GM12891 (cell line): ENCODE measurements around the gene SLC49A4.

Experiments used
- POLR2A ChIP-seq: IDR thresholded peaks from 2 replicates; pipeline ENCODE4 v1.6.1; 2011; ENCODE audit warnings: low read depth, low read length, control low read depth
- POLR2AphosphoS5 ChIP-seq: IDR thresholded peaks from 2 replicates; pipeline ENCODE4 v1.6.1; 2011; ENCODE audit warnings: low read depth, low read length, control low read depth
- TAF1 ChIP-seq: IDR thresholded peaks from 2 replicates; pipeline ENCODE4 v1.6.1; 2011; ENCODE audit warnings: low read depth, low read length, control low read depth

DNA sequence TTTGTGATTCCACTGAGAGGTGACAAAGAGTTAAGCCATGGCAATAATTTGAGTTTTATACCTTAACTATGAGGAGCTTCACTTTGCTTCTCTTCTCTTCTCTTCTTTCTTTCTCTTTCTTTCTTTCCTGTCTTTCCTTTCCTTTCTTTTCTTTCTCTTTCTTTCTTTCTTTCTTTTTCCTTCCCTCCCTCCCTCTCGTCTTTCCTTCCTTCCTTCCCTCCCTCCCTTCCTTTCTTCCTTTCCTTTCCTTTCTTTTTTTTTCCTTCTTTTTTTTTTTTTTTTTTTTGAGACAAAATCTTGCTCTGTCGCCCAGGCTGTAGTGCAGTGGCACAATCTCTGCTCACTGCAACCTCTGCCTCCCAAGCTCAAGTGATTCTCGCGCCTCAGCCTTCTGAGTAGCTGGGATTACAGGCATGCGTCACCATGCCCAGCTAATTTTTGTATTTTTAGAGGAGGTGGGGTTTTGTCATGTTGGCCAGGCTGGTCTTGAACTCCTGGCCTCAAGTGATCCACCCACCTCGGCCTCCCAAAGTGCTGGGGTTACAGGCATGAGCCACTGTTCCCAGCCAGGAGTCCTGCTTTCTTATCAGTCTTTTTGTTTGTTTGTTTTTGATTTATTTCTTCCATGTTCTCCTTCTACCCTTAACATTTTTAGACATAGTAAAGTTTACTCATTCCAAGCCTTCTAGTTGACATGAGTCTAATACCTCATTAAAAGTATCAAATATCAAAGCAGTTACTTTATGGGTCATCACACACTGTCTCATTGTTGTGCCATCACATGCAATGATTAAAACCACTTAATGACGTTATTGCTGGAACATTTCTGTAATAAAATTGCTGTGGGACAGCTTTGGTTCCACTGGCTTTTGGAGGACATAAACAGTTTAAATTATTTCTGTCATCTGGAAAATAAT, 29.9 kb downstream of the SLC49A4 start:
- no peak for TF ChIP-seq POLR2AphosphoS5
- no peak for TF ChIP-seq POLR2A
- no peak for TF ChIP-seq TAF1
